ENCODE results near the gene ZNF639. TPM values are rescaled to one million over a fixed set of nuclear protein-coding genes. Genes with fewer than 3 reads are reported as not detected.

Gene ZNF639
- total and polyA plus RNA-seq, 2 of the 13 experiments (the other 11 are each of a cell fraction or from before 2014, with no cell fraction given): 11.6 to 42.4 TPM

DNA sequence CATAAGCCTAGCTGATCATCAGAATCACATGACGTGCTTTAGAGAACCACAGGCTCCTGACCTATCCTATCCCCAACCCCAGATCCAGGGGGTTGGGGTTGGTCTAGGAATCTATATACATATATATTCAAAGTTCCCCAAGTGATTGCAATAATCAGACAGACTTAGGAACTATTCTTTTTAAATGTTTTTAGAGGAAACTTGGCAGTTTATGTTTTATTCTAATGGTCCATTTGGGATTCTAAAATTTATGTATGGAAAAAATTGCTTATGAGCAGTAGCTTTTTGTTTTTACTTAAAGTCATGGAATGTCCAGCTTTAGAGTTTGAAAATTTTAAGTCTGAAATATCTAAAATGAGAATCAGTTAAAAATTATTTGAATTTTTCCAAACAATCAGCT is 46.8 kb downstream of the ZNF639 start:
- H3K79me2 ChIP-seq (ENCODE audit: insufficient read depth, low read length): no peaks in the 10 kb centered on the region
- no peak overlapping the region for H3K27ac ChIP-seq (ENCODE audit: extremely low read length, insufficient read depth, low read length)
- DNase-seq (ENCODE audit: low spot score) (no peak), FAIRE-seq (no peak), ATAC-seq (no peak)
- H3K4me2 ChIP-seq (ENCODE audit: low read depth, low read length): no peak overlapping the region
- in situ Hi-C loops (cut with HindIII; ENCODE audit: extremely low pct_ligation_motif_present, low pct_unique_long_range_greater_than_20kb): no loop called here
- H3K36me3 ChIP-seq (replicated peaks in 1 of 2; ENCODE audit: control insufficient read depth in 1 of 2, insufficient read depth in 2 of 2, low read length in 2 of 2): peaks cover 2 to 31% of the 10 kb centered on the region in 2 experiments; a peak in 3 of 5 replicates
- BruUV-seq (replicated peaks): no TSS peak
- POLR2A ChIA-PET: no interaction called here
- H4K20me1 ChIP-seq (ENCODE audit: insufficient read depth, low read length): no peaks in the 10 kb centered on the region
- CTCF ChIA-PET (ENCODE audit: low intra/inter-chr PET ratio, low total read pairs): no interaction called here
- no peak overlapping the region for H3K4me3 ChIP-seq (replicated peaks in 1 of 3; ENCODE audit: insufficient read depth in 1 of 3, low read depth in 2 of 3, low read length in 3 of 3)
- H3K27me3 ChIP-seq (ENCODE audit: control insufficient read depth in 1 of 2, insufficient read depth in 2 of 2, low read length in 2 of 2): no peaks in the 10 kb centered on the region; a peak in 1 of 5 replicates
- WGBS (ENCODE audit: low lambda C conversion rate): 100% methylated on average over 1 of the region's 1 CpG
- no peak overlapping the region for H2AFZ ChIP-seq (ENCODE audit: low read length)
- no peak for TF ChIP-seq ZMYM3 (CRISPR knock-in tag; IDR thresholded peaks at IDR 0.05)
- intact Hi-C loops (cut with micrococcal nuclease; ENCODE audit: unreplicated experiment): no loop called here
- H3K4me1 ChIP-seq (ENCODE audit: insufficient read depth, low read length): no peaks in the 10 kb centered on the region
- no peak overlapping the region for H3K9ac ChIP-seq (ENCODE audit: insufficient read depth, low read depth, low read length)
- no peaks in the 10 kb centered on the region for H3K9me3 ChIP-seq (ENCODE audit: low read length)

DNA sequence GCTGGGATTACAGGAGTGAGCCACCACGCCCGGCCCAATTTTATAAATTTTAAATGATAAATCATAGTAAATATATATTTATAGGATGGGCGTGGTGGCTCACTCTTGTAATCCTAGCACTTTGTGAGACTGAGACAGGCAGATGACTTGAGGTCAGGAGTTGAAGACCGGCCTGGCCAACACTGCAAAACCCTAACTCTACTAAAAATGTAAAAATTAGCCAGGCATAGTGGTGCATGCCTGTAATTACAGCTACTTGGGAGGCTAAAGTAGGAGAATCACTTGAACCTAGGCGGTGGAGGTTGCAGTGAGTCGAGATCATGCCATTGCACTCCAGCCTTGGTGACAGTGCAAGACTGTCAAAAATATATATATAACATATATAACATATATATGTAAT is 51.1 kb downstream of the ZNF639 start:
- Histone ChIP-seq H4K20me1 (ENCODE audit: insufficient read depth, low read length) (no peaks in the 10 kb centered on the region), H3K27me3 (ENCODE audit: control insufficient read depth in 1 of 2, insufficient read depth in 2 of 2, low read length in 2 of 2) (no peaks in the 10 kb centered on the region; a peak in 1 of 5 replicates), H3K9me3 (ENCODE audit: low read length) (no peaks in the 10 kb centered on the region), H3K79me2 (ENCODE audit: insufficient read depth, low read length) (no peaks in the 10 kb centered on the region), H3K27ac (ENCODE audit: extremely low read length, insufficient read depth, low read length) (no peak overlapping the region), H3K4me3 (replicated peaks in 1 of 3; ENCODE audit: insufficient read depth in 1 of 3, low read depth in 2 of 3, low read length in 3 of 3) (no peak overlapping the region), H2AFZ (ENCODE audit: low read length) (no peak overlapping the region), H3K4me2 (ENCODE audit: low read depth, low read length) (no peak overlapping the region), H3K9ac (ENCODE audit: insufficient read depth, low read depth, low read length) (no peak overlapping the region), H3K36me3 (replicated peaks in 1 of 2; ENCODE audit: control insufficient read depth in 1 of 2, insufficient read depth in 2 of 2, low read length in 2 of 2) (peaks cover 3 to 34% of the 10 kb centered on the region in 2 experiments; a peak in 4 of 5 replicates), H3K4me1 (ENCODE audit: insufficient read depth, low read length) (no peaks in the 10 kb centered on the region)
- WGBS (ENCODE audit: low lambda C conversion rate): 99% methylated on average over 6 of the region's 6 CpGs
- intact Hi-C loops (cut with micrococcal nuclease; ENCODE audit: unreplicated experiment) (no loop called here), in situ Hi-C loops (cut with HindIII; ENCODE audit: extremely low pct_ligation_motif_present, low pct_unique_long_range_greater_than_20kb) (no loop called here)
- CTCF ChIA-PET (ENCODE audit: low intra/inter-chr PET ratio, low total read pairs): no interaction called here
- no peak for FAIRE-seq
- no TSS peak for BruUV-seq (replicated peaks)
- POLR2A ChIA-PET: no interaction called here
- DNase-seq (ENCODE audit: low spot score): no peak
- ATAC-seq: no peak
- TF ChIP-seq, protein P1, sequence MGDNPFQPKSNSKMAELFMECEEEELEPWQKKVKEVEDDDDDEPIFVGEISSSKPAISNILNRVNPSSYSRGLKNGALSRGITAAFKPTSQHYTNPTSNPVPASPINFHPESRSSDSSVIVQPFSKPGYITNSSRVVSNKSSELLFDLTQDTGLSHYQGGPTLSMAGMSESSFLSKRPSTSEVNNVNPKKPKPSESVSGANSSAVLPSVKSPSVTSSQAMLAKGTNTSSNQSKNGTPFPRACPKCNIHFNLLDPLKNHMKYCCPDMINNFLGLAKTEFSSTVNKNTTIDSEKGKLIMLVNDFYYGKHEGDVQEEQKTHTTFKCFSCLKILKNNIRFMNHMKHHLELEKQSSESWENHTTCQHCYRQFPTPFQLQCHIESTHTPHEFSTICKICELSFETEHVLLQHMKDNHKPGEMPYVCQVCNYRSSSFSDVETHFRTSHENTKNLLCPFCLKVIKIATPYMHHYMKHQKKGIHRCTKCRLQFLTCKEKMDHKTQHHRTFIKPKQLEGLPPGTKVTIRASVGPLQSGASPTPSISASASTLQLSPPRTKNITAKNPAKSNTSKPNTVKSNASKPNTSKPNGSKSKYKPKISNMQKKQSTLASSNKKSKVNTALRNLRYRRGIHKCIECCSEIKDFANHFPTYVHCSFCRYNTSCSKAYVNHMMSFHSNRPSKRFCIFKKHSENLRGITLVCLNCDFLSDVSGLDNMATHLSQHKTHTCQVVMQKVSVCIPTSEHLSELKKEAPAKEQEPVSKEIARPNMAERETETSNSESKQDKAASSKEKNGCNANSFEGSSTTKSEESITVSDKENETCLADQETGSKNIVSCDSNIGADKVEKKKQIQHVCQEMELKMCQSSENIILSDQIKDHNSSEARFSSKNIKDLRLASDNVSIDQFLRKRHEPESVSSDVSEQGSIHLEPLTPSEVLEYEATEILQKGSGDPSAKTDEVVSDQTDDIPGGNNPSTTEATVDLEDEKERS (CRISPR knock-in tag; IDR thresholded peaks at IDR 0.05): no peak
- TF ChIP-seq, protein P2, sequence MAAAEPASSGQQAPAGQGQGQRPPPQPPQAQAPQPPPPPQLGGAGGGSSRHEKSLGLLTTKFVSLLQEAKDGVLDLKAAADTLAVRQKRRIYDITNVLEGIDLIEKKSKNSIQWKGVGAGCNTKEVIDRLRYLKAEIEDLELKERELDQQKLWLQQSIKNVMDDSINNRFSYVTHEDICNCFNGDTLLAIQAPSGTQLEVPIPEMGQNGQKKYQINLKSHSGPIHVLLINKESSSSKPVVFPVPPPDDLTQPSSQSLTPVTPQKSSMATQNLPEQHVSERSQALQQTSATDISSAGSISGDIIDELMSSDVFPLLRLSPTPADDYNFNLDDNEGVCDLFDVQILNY (CRISPR knock-in tag; conservative IDR thresholded peaks at IDR 0.05): no peak
- TF ChIP-seq, protein P3, sequence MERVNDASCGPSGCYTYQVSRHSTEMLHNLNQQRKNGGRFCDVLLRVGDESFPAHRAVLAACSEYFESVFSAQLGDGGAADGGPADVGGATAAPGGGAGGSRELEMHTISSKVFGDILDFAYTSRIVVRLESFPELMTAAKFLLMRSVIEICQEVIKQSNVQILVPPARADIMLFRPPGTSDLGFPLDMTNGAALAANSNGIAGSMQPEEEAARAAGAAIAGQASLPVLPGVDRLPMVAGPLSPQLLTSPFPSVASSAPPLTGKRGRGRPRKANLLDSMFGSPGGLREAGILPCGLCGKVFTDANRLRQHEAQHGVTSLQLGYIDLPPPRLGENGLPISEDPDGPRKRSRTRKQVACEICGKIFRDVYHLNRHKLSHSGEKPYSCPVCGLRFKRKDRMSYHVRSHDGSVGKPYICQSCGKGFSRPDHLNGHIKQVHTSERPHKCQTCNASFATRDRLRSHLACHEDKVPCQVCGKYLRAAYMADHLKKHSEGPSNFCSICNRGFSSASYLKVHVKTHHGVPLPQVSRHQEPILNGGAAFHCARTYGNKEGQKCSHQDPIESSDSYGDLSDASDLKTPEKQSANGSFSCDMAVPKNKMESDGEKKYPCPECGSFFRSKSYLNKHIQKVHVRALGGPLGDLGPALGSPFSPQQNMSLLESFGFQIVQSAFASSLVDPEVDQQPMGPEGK (CRISPR knock-in tag; IDR thresholded peaks at IDR 0.05): no peak
- no peak for TF ChIP-seq ZNF773 (CRISPR knock-in tag; IDR thresholded peaks at IDR 0.05; ENCODE audit: borderline replicate concordance)
- no peak for TF ChIP-seq ZNF619 (CRISPR knock-in tag; IDR thresholded peaks at IDR 0.05)
- TF ChIP-seq, protein P4, sequence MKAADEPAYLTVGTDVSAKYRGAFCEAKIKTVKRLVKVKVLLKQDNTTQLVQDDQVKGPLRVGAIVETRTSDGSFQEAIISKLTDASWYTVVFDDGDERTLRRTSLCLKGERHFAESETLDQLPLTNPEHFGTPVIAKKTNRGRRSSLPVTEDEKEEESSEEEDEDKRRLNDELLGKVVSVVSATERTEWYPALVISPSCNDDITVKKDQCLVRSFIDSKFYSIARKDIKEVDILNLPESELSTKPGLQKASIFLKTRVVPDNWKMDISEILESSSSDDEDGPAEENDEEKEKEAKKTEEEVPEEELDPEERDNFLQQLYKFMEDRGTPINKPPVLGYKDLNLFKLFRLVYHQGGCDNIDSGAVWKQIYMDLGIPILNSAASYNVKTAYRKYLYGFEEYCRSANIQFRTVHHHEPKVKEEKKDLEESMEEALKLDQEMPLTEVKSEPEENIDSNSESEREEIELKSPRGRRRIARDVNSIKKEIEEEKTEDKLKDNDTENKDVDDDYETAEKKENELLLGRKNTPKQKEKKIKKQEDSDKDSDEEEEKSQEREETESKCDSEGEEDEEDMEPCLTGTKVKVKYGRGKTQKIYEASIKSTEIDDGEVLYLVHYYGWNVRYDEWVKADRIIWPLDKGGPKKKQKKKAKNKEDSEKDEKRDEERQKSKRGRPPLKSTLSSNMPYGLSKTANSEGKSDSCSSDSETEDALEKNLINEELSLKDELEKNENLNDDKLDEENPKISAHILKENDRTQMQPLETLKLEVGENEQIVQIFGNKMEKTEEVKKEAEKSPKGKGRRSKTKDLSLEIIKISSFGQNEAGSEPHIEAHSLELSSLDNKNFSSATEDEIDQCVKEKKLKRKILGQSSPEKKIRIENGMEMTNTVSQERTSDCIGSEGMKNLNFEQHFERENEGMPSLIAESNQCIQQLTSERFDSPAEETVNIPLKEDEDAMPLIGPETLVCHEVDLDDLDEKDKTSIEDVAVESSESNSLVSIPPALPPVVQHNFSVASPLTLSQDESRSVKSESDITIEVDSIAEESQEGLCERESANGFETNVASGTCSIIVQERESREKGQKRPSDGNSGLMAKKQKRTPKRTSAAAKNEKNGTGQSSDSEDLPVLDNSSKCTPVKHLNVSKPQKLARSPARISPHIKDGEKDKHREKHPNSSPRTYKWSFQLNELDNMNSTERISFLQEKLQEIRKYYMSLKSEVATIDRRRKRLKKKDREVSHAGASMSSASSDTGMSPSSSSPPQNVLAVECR (CRISPR knock-in tag; IDR thresholded peaks at IDR 0.05; ENCODE audit: borderline replicate concordance): no peak
